ENCODE data around the gene DLL1.

Gene DLL1

DNA sequence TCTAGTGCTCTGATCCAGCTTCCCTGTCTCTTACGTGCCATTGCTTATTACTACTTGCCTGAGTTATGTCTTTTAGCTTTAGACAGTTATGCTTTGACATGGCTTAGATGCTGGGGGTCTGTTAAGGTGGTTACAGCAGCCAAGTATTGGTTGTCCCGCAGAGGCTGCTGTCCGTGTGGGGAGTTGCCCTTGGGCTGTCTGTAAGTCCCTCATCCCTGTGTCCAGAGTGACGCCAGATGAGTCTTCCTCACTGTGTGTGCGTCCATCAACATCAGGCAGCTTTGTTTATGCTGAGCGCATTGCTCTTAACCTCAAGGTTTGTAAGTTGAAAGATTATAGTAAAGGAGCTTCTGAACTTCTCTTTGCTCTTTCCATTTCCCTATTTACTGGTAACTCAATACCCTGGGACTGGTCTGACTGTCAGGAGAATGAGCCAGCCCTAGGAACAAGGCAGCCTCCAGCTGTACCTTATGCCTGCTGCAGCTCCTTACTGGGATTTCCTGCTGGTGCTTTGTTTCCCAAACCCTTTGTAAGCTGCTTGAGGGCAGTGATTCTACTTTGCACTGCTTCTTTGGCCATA lies 22.9 kb upstream of the DLL1 start:
- no peak overlapping the region for H3K4me3 ChIP-seq (ENCODE audit: control insufficient read depth, low read depth, low read length)

DNA sequence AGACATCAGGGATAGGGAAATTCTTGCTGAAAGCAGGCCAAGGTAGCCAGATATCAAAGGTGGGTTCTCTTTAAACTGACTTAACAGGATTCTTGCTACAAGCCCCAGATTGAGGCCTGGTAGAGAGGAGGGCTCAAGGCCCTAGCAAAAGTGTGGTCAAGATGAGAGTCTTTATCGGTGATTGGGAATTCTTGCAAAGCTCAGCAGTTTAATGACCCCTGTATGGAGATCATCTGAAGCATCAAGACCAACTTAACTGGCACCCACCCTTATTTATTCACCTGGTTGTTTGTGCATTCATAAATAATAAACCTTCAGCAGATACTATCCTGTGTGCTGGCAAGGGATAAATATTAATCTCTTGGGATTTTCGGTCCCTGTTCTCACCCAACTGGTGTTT lies 22.0 kb upstream of the DLL1 start:
- no peak for DNase-seq (ENCODE audit: low read depth)
- H3K4me3 ChIP-seq (ENCODE audit: control insufficient read depth, low read depth, low read length): no peak overlapping the region
- TF ChIP-seq, protein P1, sequence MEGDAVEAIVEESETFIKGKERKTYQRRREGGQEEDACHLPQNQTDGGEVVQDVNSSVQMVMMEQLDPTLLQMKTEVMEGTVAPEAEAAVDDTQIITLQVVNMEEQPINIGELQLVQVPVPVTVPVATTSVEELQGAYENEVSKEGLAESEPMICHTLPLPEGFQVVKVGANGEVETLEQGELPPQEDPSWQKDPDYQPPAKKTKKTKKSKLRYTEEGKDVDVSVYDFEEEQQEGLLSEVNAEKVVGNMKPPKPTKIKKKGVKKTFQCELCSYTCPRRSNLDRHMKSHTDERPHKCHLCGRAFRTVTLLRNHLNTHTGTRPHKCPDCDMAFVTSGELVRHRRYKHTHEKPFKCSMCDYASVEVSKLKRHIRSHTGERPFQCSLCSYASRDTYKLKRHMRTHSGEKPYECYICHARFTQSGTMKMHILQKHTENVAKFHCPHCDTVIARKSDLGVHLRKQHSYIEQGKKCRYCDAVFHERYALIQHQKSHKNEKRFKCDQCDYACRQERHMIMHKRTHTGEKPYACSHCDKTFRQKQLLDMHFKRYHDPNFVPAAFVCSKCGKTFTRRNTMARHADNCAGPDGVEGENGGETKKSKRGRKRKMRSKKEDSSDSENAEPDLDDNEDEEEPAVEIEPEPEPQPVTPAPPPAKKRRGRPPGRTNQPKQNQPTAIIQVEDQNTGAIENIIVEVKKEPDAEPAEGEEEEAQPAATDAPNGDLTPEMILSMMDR (IDR thresholded peaks at IDR 0.05; ENCODE audit: control insufficient read depth, insufficient read depth, low read depth, low read length, missing control alignments): no peak

More for the DNA sequence above, 22.9 kb upstream of the DLL1 start:
- TF ChIP-seq, protein P1 (IDR thresholded peaks at IDR 0.05; ENCODE audit: control insufficient read depth, insufficient read depth, low read depth, low read length, missing control alignments): no peak
- no peak for DNase-seq (ENCODE audit: low read depth)

DNA sequence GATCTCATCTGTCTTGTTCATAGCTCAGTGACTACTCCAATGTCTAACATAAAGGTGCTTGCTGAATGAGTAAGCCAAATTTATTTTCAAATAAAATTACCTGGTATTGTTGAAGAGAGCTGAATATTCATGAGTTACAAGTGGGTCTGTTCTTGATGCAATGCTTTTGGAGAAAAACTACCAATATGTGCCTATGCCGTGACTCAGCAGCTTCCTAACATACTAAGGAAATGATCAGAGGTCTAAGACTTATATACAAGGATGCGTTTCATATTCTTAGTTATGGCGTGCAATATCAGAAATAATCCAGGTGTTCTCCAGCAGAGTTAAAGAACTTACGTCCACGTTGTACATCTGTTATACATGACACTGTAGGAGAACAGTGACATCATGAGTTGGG lies 20.8 kb upstream of the DLL1 start:
- no peak overlapping the region for H3K4me3 ChIP-seq (ENCODE audit: control insufficient read depth, low read depth, low read length)
- TF ChIP-seq, protein P1 (IDR thresholded peaks at IDR 0.05; ENCODE audit: control insufficient read depth, insufficient read depth, low read depth, low read length, missing control alignments): no peak
- DNase-seq (ENCODE audit: low read depth): no peak

DNA sequence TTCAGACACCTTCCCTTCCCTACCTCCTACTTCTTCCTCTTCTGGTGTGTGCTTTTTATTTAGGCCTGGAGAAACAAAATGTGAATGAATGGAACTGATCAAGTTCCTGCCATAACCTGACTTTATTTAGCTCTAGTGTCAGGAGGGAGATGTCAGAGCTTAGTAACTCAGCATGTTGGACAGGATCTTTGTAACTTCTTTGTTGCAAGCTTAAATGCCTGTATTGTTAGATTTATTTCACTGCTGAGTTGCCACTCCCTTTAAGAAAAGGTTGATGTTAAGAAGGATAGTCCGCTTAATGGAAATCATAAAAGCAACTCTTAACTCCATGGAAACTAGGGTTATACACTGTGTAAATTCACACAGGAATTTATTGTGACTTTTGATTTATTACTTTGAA lies 17.9 kb upstream of the DLL1 start:
- TF ChIP-seq, protein P1 (IDR thresholded peaks at IDR 0.05; ENCODE audit: control insufficient read depth, insufficient read depth, low read depth, low read length, missing control alignments): no peak
- H3K4me3 ChIP-seq (ENCODE audit: control insufficient read depth, low read depth, low read length): no peak overlapping the region
- no peak for DNase-seq (ENCODE audit: low read depth)

DNA sequence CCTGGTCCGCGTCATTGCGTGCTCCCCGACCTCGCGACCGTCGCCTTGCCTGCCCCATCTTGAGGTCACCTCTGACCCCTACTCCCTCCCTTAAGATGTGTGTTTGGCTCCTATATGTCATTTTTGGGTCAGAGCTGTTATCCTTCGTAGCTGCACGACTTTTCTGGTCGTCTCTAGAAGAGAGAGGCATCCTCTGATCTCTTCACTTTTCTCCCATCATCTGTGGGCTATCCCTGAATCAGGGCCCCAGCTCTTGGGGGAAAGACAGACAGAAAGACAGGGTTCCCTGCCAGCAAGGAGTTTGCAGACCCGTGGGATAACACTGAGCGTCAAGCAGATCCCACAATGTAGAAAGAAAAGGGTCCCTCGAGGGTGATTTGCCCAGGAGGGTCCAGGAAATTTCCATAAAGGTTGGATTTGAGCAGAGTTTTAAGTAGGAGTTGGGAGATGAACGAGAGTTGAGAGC lies 16.2 kb upstream of the DLL1 start:
- peak overlapping the region; percentile 89 for H3K4me3 ChIP-seq (ENCODE audit: control insufficient read depth, low read depth, low read length)
- DNase-seq (ENCODE audit: low read depth): no peak
- TF ChIP-seq, protein P1 (IDR thresholded peaks at IDR 0.05; ENCODE audit: control insufficient read depth, insufficient read depth, low read depth, low read length, missing control alignments): no peak

DNA sequence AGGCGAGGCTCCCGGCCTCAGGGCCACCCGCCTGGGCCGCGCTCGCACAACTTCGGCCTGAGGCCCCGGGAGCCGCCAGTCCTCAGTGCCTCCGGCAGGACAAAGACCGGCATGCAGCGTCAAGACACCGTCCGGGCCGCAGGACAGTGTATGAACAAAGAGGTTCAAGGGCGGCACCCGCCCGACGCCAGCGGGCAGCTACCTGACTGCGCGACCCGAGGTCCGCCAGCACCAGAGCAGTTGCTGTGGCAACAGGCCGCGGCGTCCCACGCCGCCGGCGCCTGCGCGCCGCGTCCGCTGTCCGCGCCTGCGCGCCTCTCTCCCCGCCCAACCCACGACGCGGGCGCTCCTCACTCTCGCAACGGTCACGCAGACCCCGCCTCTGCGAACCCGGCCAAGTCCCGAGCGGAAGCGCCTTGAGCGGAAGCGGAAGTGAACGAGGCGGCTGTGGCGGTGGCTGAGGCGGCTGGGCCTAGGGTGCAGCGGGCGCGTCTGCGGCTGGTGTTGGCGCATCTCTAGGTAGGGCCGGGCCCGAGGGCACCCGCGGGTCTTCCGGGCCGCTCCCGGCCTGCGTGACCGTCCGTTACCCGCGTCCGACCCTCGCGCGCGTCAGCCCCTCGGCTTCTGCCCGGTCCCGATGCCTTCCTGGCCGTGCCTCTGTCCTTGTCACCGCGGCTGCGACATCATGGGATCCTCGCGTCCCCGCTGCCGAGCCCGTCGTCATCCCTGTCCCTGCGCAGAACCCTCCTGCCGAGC lies 15.6 kb upstream of the DLL1 start, which contains the start of gene FAM120B:
FAM120B (plus strand) TSS at position 435 of the 756 bp plus-strand sequence. CDS start 10,633 bp downstream, outside the sequence.
- TF ChIP-seq, protein P1 (IDR thresholded peaks at IDR 0.05; ENCODE audit: control insufficient read depth, insufficient read depth, low read depth, low read length, missing control alignments): no peak
- peak within 1 kb of the TSS; percentile 89 for H3K4me3 ChIP-seq (ENCODE audit: control insufficient read depth, low read depth, low read length)
- peak; percentile 71 for DNase-seq (ENCODE audit: low read depth)

Data from AG09309 (cell line).